Heart left ventricle (tissue), 16 donors: ENCODE data around the gene RHOJ. TPM values are rescaled to one million over a fixed set of nuclear protein-coding genes. Genes with fewer than 3 reads are reported as not detected.

Experiments
- ATAC-seq, 4 donors: fragments of 200-7000 bp; cut with Tn5 transposase; one replicate each; pipeline ENCODE4 v1.9.1; 2020 to 2022; ENCODE audit warnings: moderate library complexity in 4 of 4, mild to moderate bottlenecking in 3 of 4, moderate number of reproducible peaks in 1 of 4
- DNase-seq, 5 donors: peaks; one replicate each; pipeline ENCODE4 v3.0.0-alpha.2; 2020
- H3K27ac ChIP-seq, 12 donors: fragments of 200-600 bp; sonication (generic) in 4 of 12; one replicate each; pipeline versions ENCODE4 v1.5.0 to v1.8.0; 2016 to 2022; ENCODE audit warnings: mild to moderate bottlenecking in 2 of 12
- H3K27me3 ChIP-seq, 9 donors: fragments of 200-600 bp; sonication (generic) in 2 of 9; one replicate each; pipeline versions ENCODE4 v1.5.1 to v1.8.0; 2016 to 2022; ENCODE audit warnings: mild to moderate bottlenecking in 3 of 9
- H3K36me3 ChIP-seq, 9 donors: fragments of 200-600 bp; sonication (generic) in 2 of 9; one replicate each; pipeline versions ENCODE4 v1.5.0 to v1.8.0; 2018 to 2022; ENCODE audit warnings: mild to moderate bottlenecking in 2 of 9
- H3K4me1 ChIP-seq, 12 donors: fragments of 200-600 bp; sonication (generic) in 4 of 12; one replicate each; pipeline versions ENCODE4 v1.5.0 to v1.8.0; 2016 to 2022; ENCODE audit warnings: mild to moderate bottlenecking in 3 of 12
- H3K4me3 ChIP-seq, 12 donors: fragments of 200-600 bp; sonication (generic) in 4 of 12; one replicate each; pipeline versions ENCODE4 v1.5.0 to v1.8.0; 2017 to 2022; ENCODE audit warnings: mild to moderate bottlenecking in 9 of 12, moderate library complexity in 4 of 12
- H3K9me3 ChIP-seq, 12 donors: fragments of 200-600 bp; sonication (generic) in 4 of 12; one replicate each; pipeline versions ENCODE4 v1.5.0 to v1.8.0; 2016 to 2022; ENCODE audit warnings: mild to moderate bottlenecking in 1 of 12
- CTCF ChIP-seq, 12 donors: fragments of 200-600 bp; sonication (generic) in 4 of 12; IDR thresholded peaks; one replicate each; pipeline versions ENCODE4 v1.5.0 to v1.8.0; 2018 to 2022; ENCODE audit warnings: antibody characterized with exemption in 12 of 12, mild to moderate bottlenecking in 5 of 12
- POLR2A ChIP-seq, 2 donors: fragments of 450-650 bp; IDR thresholded peaks; one replicate each; pipeline ENCODE4 v1.6.1; 2017; ENCODE audit warnings: antibody characterized with exemption in 2 of 2, mild to moderate bottlenecking in 2 of 2, moderate library complexity in 2 of 2
- WGBS, 4 donors: extraction: QIAGEN DNeasy Blood & Tissue Kit in 2 of 4; methylation state at CpG; one replicate each; pipeline versions ENCODE4 v1.1.5 to v1.1.7; 2013 to 2018; 5-methylcytosine and 5-hydroxymethylcytosine counted together
- intact Hi-C, 10 donors: fragments of 100-400 bp; cut with DNase I; formaldehyde crosslinking; loops; one replicate each; pipeline versions ENCODE4 v1.11.1 to v1.14.2; 2022
- polyA plus RNA-seq, 2 donors: library from polyadenylated mRNA; stranded (reverse); fragments of 200-250 nt; gene quantifications; one replicate each; pipeline ENCODE4 v1.2.3, GENCODE V29; 2013
- total RNA-seq, 9 donors: library from RNA; depleted of rRNA in 2 of 9; stranded (reverse); fragments of >200 nt in 2 of 9; fragmentation: NEBNext Ultra II Directional in 3 of 9; extraction: Animal tissue kit (Norgen Biotek cat#: 25700) in 3 of 9; gene quantifications; one replicate each; pipeline versions ENCODE4 v1.1.0 to v1.2.4, GENCODE V29; 2016 to 2023
- donor health status: ischemic (EF 13 %, LVEDD 7.1; RV severe dilation, severe dysfunction).
- donor health status: healthy with polysubstance abuse.
- donor health status: DM: no; HTN: yes; CAD: no.
- donor health status: DM: no; HTN: no; CAD: no.
- donor health status: ischemic (EF 25% LVEDD 6.9; RV normal size, moderate dysfunction).
- donor health status: ischemic (EF 25% LVEDD 5.7; RV mildly dilated, moderate dysfunction).
- donor health status: healthy.
- donor health status: DM: yes; HTN: yes; CAD: no.
- donor health status: ischemic (EF 35%, LVEDD 5.7; RV mildly dilated, moderate dysfunction).
- donor health status: nonischemic (EF 11% LVEDD 7.7; RV severe dilation, severe dysfunction).
- donor health status: DM: yes; HTN: yes; CAD: no.
- donor health status: PGD.
- donor health status: ischemic (EF 29% LVEDD 5.4; RV normal size, mild dysfunction).
- donor health status: nonischemic (EF 23%, LVEDD 6.1; RV moderate dilation, normal function).

The RHOJ gene
- total and polyA plus RNA-seq, 11 donors: 6.5 to 26.0 (median 10.6) TPM

GRCh38 chr14:63192085-63192484, 12.2 kb upstream of the RHOJ start:
- intact Hi-C loops: no loop called here
- peak in 3 of 4 donors; percentile 79 to 91 (median 79) for ATAC-seq
- Histone ChIP-seq H3K27ac (peak overlapping the region in 11 of 12 donors; percentile 3 to 50 (median 15)), H3K9me3 (no peaks in the 10 kb centered on the region), H3K4me1 (peaks cover 0 to 13% (median 0%) of the 10 kb centered on the region in 12 donors), H3K4me3 (no peak overlapping the region), H3K27me3 (no peaks in the 10 kb centered on the region), H3K36me3 (no peaks in the 10 kb centered on the region)
- DNase-seq: peak in 1 of 5 donors; percentile 25
- no peak for TF ChIP-seq CTCF (IDR thresholded peaks at IDR 0.05)
- no peak for TF ChIP-seq POLR2A (IDR thresholded peaks at IDR 0.05)
- WGBS, 4 donors: 35 to 50% (median 40%) methylated on average over 2 of the region's 2 CpGs

GRCh38 chr14:63193236-63193635, 11.0 kb upstream of the RHOJ start:
- H3K36me3 ChIP-seq: no peaks in the 10 kb centered on the region
- H3K27ac ChIP-seq: no peak overlapping the region
- ATAC-seq: no peak
- intact Hi-C loops: no loop called here
- no peak overlapping the region for H3K4me3 ChIP-seq
- TF ChIP-seq POLR2A (IDR thresholded peaks at IDR 0.05) (no peak), CTCF (IDR thresholded peaks at IDR 0.05) (no peak)
- no peaks in the 10 kb centered on the region for H3K27me3 ChIP-seq
- no peak for DNase-seq
- 94 to 98% (median 97%) methylated on average over 2 of the region's 2 CpGs for WGBS, 4 donors
- H3K9me3 ChIP-seq: no peaks in the 10 kb centered on the region
- peaks cover 0 to 13% (median 0%) of the 10 kb centered on the region in 12 donors for H3K4me1 ChIP-seq

GRCh38 chr14:63200035-63200740, 4.1 kb upstream of the RHOJ start:
- Histone ChIP-seq H3K9me3 (no peaks in the 10 kb centered on the region), H3K27me3 (no peaks in the 10 kb centered on the region), H3K4me1 (peaks cover 0 to 18% (median 4%) of the 10 kb centered on the region in 12 donors), H3K4me3 (no peak overlapping the region), H3K27ac (peak overlapping the region in 4 of 12 donors; percentile 10 to 54 (median 17)), H3K36me3 (no peaks in the 10 kb centered on the region)
- intact Hi-C loops: no loop called here
- ATAC-seq: peak in 2 of 4 donors; percentile 27 to 64
- no peak for TF ChIP-seq POLR2A (IDR thresholded peaks at IDR 0.05)
- no peak for TF ChIP-seq CTCF (IDR thresholded peaks at IDR 0.05)
- peak in 4 of 5 donors; percentile 45 to 73 (median 56) for DNase-seq
- WGBS, 4 donors: 69 to 72% (median 70%) methylated on average over 5 of the region's 5 CpGs

- no peaks in the 10 kb centered on the region for H3K9me3 ChIP-seq
- no peaks in the 10 kb centered on the region for H3K36me3 ChIP-seq
- ATAC-seq: peak in 1 of 4 donors; percentile 8
- TF ChIP-seq POLR2A (IDR thresholded peaks at IDR 0.05) (no peak), CTCF (IDR thresholded peaks at IDR 0.05) (no peak)
- H3K27ac ChIP-seq: peak overlapping the region in 1 of 12 donors; percentile 21
- intact Hi-C loops: no loop called here
- no peaks in the 10 kb centered on the region for H3K27me3 ChIP-seq
- no peak overlapping the region for H3K4me3 ChIP-seq
- peak in 1 of 5 donors; percentile 33 for DNase-seq
- H3K4me1 ChIP-seq: peaks cover 0 to 18% (median 4%) of the 10 kb centered on the region in 12 donors
Observed at GRCh38 chr14:63200767-63201166, 3.5 kb upstream of the RHOJ start.
